ENCODE data around the gene OLFM1.

GRCh38 chr9:135048758-135049444, 38.6 kb upstream of the OLFM1 start:
- TF ChIP-seq CTCF (IDR thresholded peaks at IDR 0.05 in 4 of 5, conservative IDR thresholded peaks at IDR 0.05 in 1 of 5) (no peak), POLR2A (IDR thresholded peaks at IDR 0.05) (no peak)

All from gastrocnemius medialis (tissue), 4 donors.